IMR-90 (cell line): ENCODE data around the gene PLA2G4E. TPM values are rescaled to one million over a fixed set of nuclear protein-coding genes. Genes with fewer than 3 reads are reported as not detected.
A peak's percentile ranks its signal among the peaks of the same experiment; 100 is the strongest.

ENCODE experiments used
- ATAC-seq: fragments of 200-7000 bp; cut with Tn5 transposase; 2 replicates; pipeline ENCODE4 v1.9.1; 2020; ENCODE audit warnings: low read depth, mild to moderate bottlenecking, moderate library complexity
- BruUV-seq: library from RNA; stranded (reverse); fragments of 400-500 nt; replicated peaks from 2 replicates; lab custom pipeline; 2021; lab: Mats Ljungman, UMichigan
- CTCF ChIA-PET: fragments of 300-600 bp; formaldehyde crosslinking; extraction: SDS; loops from one replicate; lab custom pipeline; 2021; ENCODE audit warnings: antibody characterized with exemption; lab: Yijun Ruan, JAX
- POLR2A ChIA-PET: fragments of 300-600 bp; sonication (Branson Sonifier 250); formaldehyde crosslinking; loops from one replicate; lab custom pipeline; 2022; ENCODE audit warnings: antibody characterized with exemption; ENCODE audit not compliant: unreplicated experiment; lab: Charles Lee
- DNase-seq: peaks from one replicate; pipeline ENCODE4 v3.0.0; 2013
- H2AFZ ChIP-seq: replicated peaks from 2 replicates; pipeline ENCODE3; 2013; ENCODE audit warnings: low read length, mild to moderate bottlenecking; ENCODE audit not compliant: poor library complexity
- H2AK5ac ChIP-seq: 2 replicates; pipeline ENCODE4 v1.6.1; 2013; ENCODE audit warnings: low read depth, low read length, inconsistent platforms
- H2AK9ac ChIP-seq: replicated peaks from 2 replicates; pipeline ENCODE3; 2013; ENCODE audit warnings: mild to moderate bottlenecking, low read depth, low read length, moderate library complexity; ENCODE audit not compliant: poor library complexity
- H2BK120ac ChIP-seq: 2 replicates; pipeline ENCODE4 v1.6.1; 2013; ENCODE audit warnings: low read depth, low read length, inconsistent platforms
- H2BK15ac ChIP-seq: 3 replicates; pipeline ENCODE4 v1.6.1; 2013; ENCODE audit warnings: low read depth, low read length, inconsistent platforms
- H2BK20ac ChIP-seq: 2 replicates; pipeline ENCODE4 v1.6.1; 2013; ENCODE audit warnings: low read depth, mild to moderate bottlenecking, inconsistent platforms, low read length, moderate library complexity
- H2BK5ac ChIP-seq: 2 replicates; pipeline ENCODE4 v1.6.1; 2013; ENCODE audit warnings: mild to moderate bottlenecking, low read depth, low read length, inconsistent platforms; ENCODE audit not compliant: poor library complexity, severe bottlenecking
- H3K14ac ChIP-seq: replicated peaks from 2 replicates; pipeline ENCODE4 v1.6.1; 2013; ENCODE audit warnings: low read depth, low read length, inconsistent platforms
- H3K18ac ChIP-seq: 2 replicates; pipeline ENCODE4 v1.6.1; 2013; ENCODE audit warnings: low read depth, low read length, control low read depth
- H3K23ac ChIP-seq: 2 replicates; pipeline ENCODE4 v1.6.1; 2013; ENCODE audit warnings: low read depth, low read length, inconsistent platforms
- H3K27ac ChIP-seq: 2 replicates; pipeline ENCODE4 v1.5.1; 2013; ENCODE audit warnings: mild to moderate bottlenecking, control low read depth, low read length; ENCODE audit not compliant: insufficient read depth
- H3K27me3 ChIP-seq: 2 replicates; pipeline ENCODE4 v1.6.1; 2013; ENCODE audit warnings: low read length; ENCODE audit not compliant: control insufficient read depth, insufficient read depth
- H3K36me3 ChIP-seq: 2 replicates; pipeline ENCODE4 v1.6.1; 2013; ENCODE audit warnings: low read length, mixed read lengths; ENCODE audit not compliant: control insufficient read depth, insufficient read depth
- H3K4ac ChIP-seq: 2 replicates; pipeline ENCODE4 v1.6.1; 2013; ENCODE audit warnings: low read depth, low read length, inconsistent platforms
- H3K4me1 ChIP-seq: 2 replicates; pipeline ENCODE4 v1.6.1; 2013; ENCODE audit warnings: low read length, mixed read lengths; ENCODE audit not compliant: control insufficient read depth, insufficient read depth
- H3K4me2 ChIP-seq: 2 replicates; pipeline ENCODE4 v1.6.1; 2013; ENCODE audit warnings: low read depth, mild to moderate bottlenecking, control low read depth, low read length, moderate library complexity
- H3K4me3 ChIP-seq: 2 replicates; pipeline ENCODE4 v1.5.1; 2013; ENCODE audit warnings: low read depth, mild to moderate bottlenecking, control low read depth, low read length, moderate library complexity; ENCODE audit not compliant: insufficient read depth
- H3K56ac ChIP-seq: 2 replicates; pipeline ENCODE4 v1.6.1; 2013; ENCODE audit warnings: low read length, inconsistent platforms; ENCODE audit not compliant: insufficient read depth; ENCODE audit errors: extremely low read depth
- H3K79me1 ChIP-seq, 2 experiments: 2 replicates each; pipeline ENCODE4 v1.6.1; 2013; ENCODE audit warnings: low read length in 2 of 2, inconsistent platforms in 1 of 2, low read depth in 1 of 2
- H3K9ac ChIP-seq: 2 replicates; pipeline ENCODE4 v1.6.1; 2013; ENCODE audit warnings: low read depth, low read length, control low read depth
- H3K9me1 ChIP-seq: 2 replicates; pipeline ENCODE4 v1.6.1; 2013; ENCODE audit warnings: low read length, inconsistent platforms; ENCODE audit not compliant: insufficient read depth
- H3K9me3 ChIP-seq: 2 replicates; pipeline ENCODE4 v1.6.1; 2013; ENCODE audit warnings: low read length; ENCODE audit not compliant: control insufficient read depth, insufficient read depth
- H4K20me1 ChIP-seq: 2 replicates; pipeline ENCODE4 v1.6.1; 2013; ENCODE audit warnings: low read length, inconsistent platforms; ENCODE audit not compliant: insufficient read depth
- H4K5ac ChIP-seq: 2 replicates; pipeline ENCODE4 v1.6.1; 2013; ENCODE audit warnings: mild to moderate bottlenecking, low read depth, low read length, control low read depth
- H4K8ac ChIP-seq, 2 experiments: 2 replicates each; pipeline ENCODE4 v1.6.1; 2013; ENCODE audit warnings: low read depth in 2 of 2, low read length in 2 of 2, control low read depth in 1 of 2, inconsistent platforms in 1 of 2
- H4K91ac ChIP-seq: 2 replicates; pipeline ENCODE4 v1.6.1; 2013; ENCODE audit warnings: low read depth, low read length, inconsistent platforms; ENCODE audit not compliant: insufficient read depth
- CEBPB ChIP-seq: IDR thresholded peaks from 2 replicates; pipeline ENCODE4 v1.6.1; 2012; ENCODE audit warnings: low read depth, low read length, improper control_type of control experiment
- CHD1 ChIP-seq: IDR thresholded peaks from 2 replicates; pipeline ENCODE4 v1.6.1; 2012; ENCODE audit warnings: low read depth, low read length, improper control_type of control experiment
- CTCF ChIP-seq: conservative IDR thresholded peaks from 2 replicates; pipeline ENCODE4 v1.5.1; 2012; ENCODE audit warnings: mild to moderate bottlenecking, low read depth, low read length, improper control_type of control experiment
- ELK1 ChIP-seq: fragments of 150-350 bp; IDR thresholded peaks from 2 replicates; pipeline ENCODE4 v1.6.1; 2016; ENCODE audit warnings: low read depth, mild to moderate bottlenecking, low read length, moderate library complexity, borderline replicate concordance
- FOS ChIP-seq: fragments of 150-350 bp; IDR thresholded peaks from 2 replicates; pipeline ENCODE4 v1.6.1; 2016; ENCODE audit warnings: low read depth, low read length
- MAFK ChIP-seq: IDR thresholded peaks from 2 replicates; pipeline ENCODE4 v1.6.1; 2012; ENCODE audit warnings: low read depth, low read length, improper control_type of control experiment
- MAZ ChIP-seq: IDR thresholded peaks from 2 replicates; pipeline ENCODE4 v1.6.1; 2012; ENCODE audit warnings: low read depth, mild to moderate bottlenecking, low read length, improper control_type of control experiment, moderate library complexity, borderline replicate concordance
- MXI1 ChIP-seq: IDR thresholded peaks from 2 replicates; pipeline ENCODE4 v1.6.1; 2012; ENCODE audit warnings: low read depth, mild to moderate bottlenecking, low read length, moderate library complexity, borderline replicate concordance
- NFE2L2 ChIP-seq: fragments of 150-350 bp; IDR thresholded peaks from 2 replicates; pipeline ENCODE4 v1.6.1; 2016; ENCODE audit warnings: low read depth, mild to moderate bottlenecking, low read length
- POLR2A ChIP-seq: IDR thresholded peaks from 2 replicates; pipeline ENCODE4 v1.6.1; 2012; ENCODE audit warnings: mild to moderate bottlenecking, low read depth, low read length
- RAD21 ChIP-seq: IDR thresholded peaks from 2 replicates; pipeline ENCODE4 v1.6.1; 2012; ENCODE audit warnings: low read length, improper control_type of control experiment
- RCOR1 ChIP-seq: IDR thresholded peaks from 2 replicates; pipeline ENCODE4 v1.6.1; 2012; ENCODE audit warnings: mild to moderate bottlenecking, low read length, improper control_type of control experiment; ENCODE audit not compliant: insufficient replicate concordance
- SMC3 ChIP-seq: fragments of 150-350 bp; IDR thresholded peaks from 2 replicates; pipeline ENCODE4 v1.6.1; 2016; ENCODE audit warnings: low read depth, mild to moderate bottlenecking, antibody characterized with exemption, low read length, moderate library complexity
- USF2 ChIP-seq: fragments of 150-350 bp; IDR thresholded peaks from 2 replicates; pipeline ENCODE4 v1.6.1; 2017; ENCODE audit warnings: mild to moderate bottlenecking, antibody characterized with exemption, low read length, low read depth
- WGBS, 2 experiments: methylation state at CpG; one replicate each; pipeline versions ENCODE4 v1.1.5 to v1.1.7; 2013; ENCODE audit warnings: missing lambda C conversion rate in 2 of 2; ENCODE audit not compliant: insufficient read length in 1 of 2; ENCODE audit errors: extremely low coverage in 2 of 2; 5-methylcytosine and 5-hydroxymethylcytosine counted together
- dilution Hi-C: fragments of 300-500 bp; cut with HindIII; formaldehyde crosslinking; loops from one replicate; pipeline ENCODE4 v1.14.3; 2018; ENCODE audit warnings: low sequenced_read_pairs; ENCODE audit not compliant: unreplicated experiment
- in situ Hi-C: fragments of 300-500 bp; cut with MboI; formaldehyde crosslinking; loops from 3 replicates; pipeline ENCODE4 v1.14.3; 2019; ENCODE audit warnings: low sequenced_read_pairs, inconsistent platforms, mixed read lengths
- intact Hi-C: fragments of 100-400 bp; cut with micrococcal nuclease; formaldehyde crosslinking; loops from 2 replicates; pipeline ENCODE4 v1.10.0; 2022
- polyA plus RNA-seq, 3 experiments: library from polyadenylated mRNA; depleted of rRNA; stranded (reverse); fragments of >200 nt; gene quantifications; 2 replicates each; pipeline ENCODE4 v1.2.3, GENCODE V29; 2012; ENCODE audit warnings: low replicate concordance in 1 of 3
- total RNA-seq: library from RNA; depleted of rRNA; stranded (reverse); fragments of >200 nt; gene quantifications from 2 replicates; pipeline ENCODE4 v1.2.3, GENCODE V29; 2012

PLA2G4E gene
- total and polyA plus RNA-seq, 2 of the 4 experiments (the other 2 are of a cell fraction): not detected

- H3K36me3 ChIP-seq: peaks cover 1% of the 10 kb centered on the region; the same call in 1 of the 2 replicates
- peak overlapping the region; percentile 100 for H2AK9ac ChIP-seq
- H3K27ac ChIP-seq: peak overlapping the region; percentile 91
- dilution Hi-C loops: no loop called here
- peak overlapping the region; percentile 85 for H2AFZ ChIP-seq
- intact Hi-C loops: no loop called here
- DNase-seq (no peak), ATAC-seq (no peak; the same call in 1 of the 2 replicates)
- peak overlapping the region; percentile 98 for H3K23ac ChIP-seq
- H4K8ac ChIP-seq: peak overlapping the region; percentile 73 to 99
- 83% methylated on average over 5 of the region's 6 CpGs; no CpG with 5 or more reads in 1 of the 2 experiments for WGBS, 2 experiments
- no peaks in the 10 kb centered on the region for H3K27me3 ChIP-seq
- peak overlapping the region; percentile 98 for H4K91ac ChIP-seq
- H3K4me2 ChIP-seq: peak overlapping the region; percentile 68
- peak overlapping the region; percentile 80 for H4K5ac ChIP-seq
- POLR2A ChIA-PET: no interaction called here
- no peaks in the 10 kb centered on the region for H3K9me3 ChIP-seq
- no peak overlapping the region for H3K4me3 ChIP-seq
- peak overlapping the region; percentile 100 for H2BK120ac ChIP-seq
- H2BK5ac ChIP-seq: peak overlapping the region; percentile 97
- H3K18ac ChIP-seq: peak overlapping the region; percentile 93
- H3K4ac ChIP-seq: peak overlapping the region; percentile 100
- peak overlapping the region; percentile 99 for H2AK5ac ChIP-seq
- CTCF ChIA-PET: interaction anchor here (0.6 to 1.2 kb wide), 2 partner anchors 13 to 40 kb away, joined by 3 read pairs; no protein-coding TSS in a partner anchor
- peak overlapping the region; percentile 99 for H3K14ac ChIP-seq
- peak overlapping the region; percentile 95 for H3K56ac ChIP-seq
- H3K79me1 ChIP-seq: peaks cover 56 to 88% of the 10 kb centered on the region in 2 experiments
- peak overlapping the region; percentile 53 for H3K9ac ChIP-seq
- peak overlapping the region; percentile 93 for H2BK15ac ChIP-seq
- peaks cover 55% of the 10 kb centered on the region for H3K9me1 ChIP-seq
- in situ Hi-C loops: no loop called here
- H2BK20ac ChIP-seq: peak overlapping the region; percentile 100
- H4K20me1 ChIP-seq: no peaks in the 10 kb centered on the region
- peaks cover 46% of the 10 kb centered on the region for H3K4me1 ChIP-seq
- BruUV-seq: no TSS peak
- TF ChIP-seq CHD1: no peak
- TF ChIP-seq RAD21: no peak
- TF ChIP-seq USF2: no peak
- TF ChIP-seq MXI1: no peak
- TF ChIP-seq FOS: no peak
- no peak for TF ChIP-seq SMC3
- no peak for TF ChIP-seq MAFK
- TF ChIP-seq CTCF: no peak
- no peak for TF ChIP-seq POLR2A
- no peak for TF ChIP-seq RCOR1
- no peak for TF ChIP-seq MAZ
- TF ChIP-seq ELK1: no peak
- no peak for TF ChIP-seq CEBPB
- no peak for TF ChIP-seq NFE2L2
These were observed 77.1 kb downstream of the PLA2G4E start for GRCh38 chr15:41943543-41944312.
